K562 (cell line): ENCODE measurements around the gene BATF. TPM values are rescaled to one million over a fixed set of nuclear protein-coding genes. Genes with fewer than 3 reads are reported as not detected.

Source experiments
- ATAC-seq: fragments of 200-7000 bp; cut with Tn5 transposase; 3 replicates; pipeline ENCODE4 v1.9.1; 2020; ENCODE audit warnings: moderate library complexity
- BruUV-seq: library from RNA; stranded (reverse); fragments of 400-500 nt; replicated peaks from 2 replicates; lab custom pipeline; 2021; lab: Mats Ljungman, UMichigan
- CTCF ChIA-PET: fragments of 300-600 bp; formaldehyde crosslinking; extraction: SDS; loops from one replicate; lab custom pipeline; 2021; ENCODE audit warnings: low intra/inter-chr PET ratio; lab: Yijun Ruan, JAX
- POLR2A ChIA-PET: fragments of 300-600, 350-650 bp; sonication (Branson Sonifier 250); formaldehyde crosslinking; extraction: SDS; loops from one replicate; lab custom pipeline; 2021; ENCODE audit warnings: antibody characterized with exemption, inconsistent platforms; lab: Yijun Ruan, JAX
- DNase-seq, 4 experiments: peaks; one replicate each; pipeline versions ENCODE4 v3.0.0 to v3.0.0-alpha.2; 2011 to 2018; ENCODE audit warnings: low spot score in 3 of 4, mixed read lengths in 3 of 4; ENCODE audit errors: extremely low read depth in 1 of 4
- FAIRE-seq: peaks from 2 replicates; lab custom pipeline; 2011; peaks lifted over from hg19 to GRCh38; lab: Jason Lieb, UNC
- H2AFZ ChIP-seq: 2 replicates; pipeline ENCODE4 v1.6.0; 2011; ENCODE audit warnings: low read depth, low read length, control low read depth, inconsistent platforms
- H3K27ac ChIP-seq: fragments of 200-600 bp; 3 replicates; pipeline ENCODE4 v1.8.0; 2011; ENCODE audit warnings: low read depth, mild to moderate bottlenecking, control low read depth, inconsistent platforms, low read length, moderate library complexity, mixed read lengths; ENCODE audit errors: extremely low read depth
- H3K27me3 ChIP-seq, 2 experiments: fragments of 300-600 bp in 1 of 2; 2 replicates in 1 of 2; 3 replicates in 1 of 2; pipeline versions ENCODE4 v1.6.0 to v1.8.0; 2011; ENCODE audit warnings: inconsistent platforms in 2 of 2, low read length in 2 of 2, mild to moderate bottlenecking in 1 of 2, mixed read lengths in 1 of 2, moderate library complexity in 1 of 2; ENCODE audit not compliant: control insufficient read depth in 2 of 2, insufficient read depth in 2 of 2
- H3K36me3 ChIP-seq: fragments of 300-600 bp; 3 replicates; pipeline ENCODE4 v1.8.0; 2011; ENCODE audit warnings: mild to moderate bottlenecking, low read length, inconsistent platforms; ENCODE audit not compliant: control insufficient read depth, insufficient read depth
- H3K4me1 ChIP-seq, 2 experiments: fragments of 200-600 bp in 1 of 2; replicated peaks in 1 of 2; 2 replicates in 1 of 2; 3 replicates in 1 of 2; pipeline versions ENCODE4 v1.5.1 to v1.8.0; 2011; ENCODE audit warnings: inconsistent platforms in 2 of 2, low read length in 2 of 2, mild to moderate bottlenecking in 1 of 2, mixed read lengths in 1 of 2, moderate library complexity in 1 of 2; ENCODE audit not compliant: control insufficient read depth in 2 of 2, insufficient read depth in 2 of 2
- H3K4me2 ChIP-seq: 2 replicates; pipeline ENCODE4 v1.6.1; 2011; ENCODE audit warnings: low read length, control low read depth, inconsistent platforms, mixed read lengths; ENCODE audit not compliant: insufficient read depth
- H3K4me3 ChIP-seq: fragments of 200-600 bp; sonication (generic), shearing (Covaris generic); 2 replicates; pipeline ENCODE4 v1.5.1; 2016; ENCODE audit warnings: control low read depth, inconsistent platforms
- H3K79me2 ChIP-seq: fragments of 200-600 bp; 3 replicates; pipeline ENCODE4 v1.8.0; 2011; ENCODE audit warnings: low read length, inconsistent platforms; ENCODE audit not compliant: control insufficient read depth, insufficient read depth
- H3K9ac ChIP-seq, 2 experiments: 2 replicates each; pipeline versions ENCODE4 v1.6.0 to v1.6.1; 2011; ENCODE audit warnings: low read depth in 2 of 2, low read length in 2 of 2, control low read depth in 1 of 2, inconsistent platforms in 1 of 2, mild to moderate bottlenecking in 1 of 2, mixed read lengths in 1 of 2; ENCODE audit not compliant: insufficient read depth in 1 of 2
- H3K9me1 ChIP-seq: one replicate; pipeline ENCODE4 v1.6.0; 2011; ENCODE audit warnings: inconsistent platforms, mild to moderate bottlenecking, low read length, moderate library complexity; ENCODE audit not compliant: control insufficient read depth, insufficient read depth
- H3K9me3 ChIP-seq: replicated peaks from 2 replicates; pipeline ENCODE4 v1.5.1; 2011; ENCODE audit warnings: low read depth, low read length, inconsistent platforms; ENCODE audit not compliant: control insufficient read depth, insufficient read depth
- H4K20me1 ChIP-seq: replicated peaks from 2 replicates; pipeline ENCODE4 v1.6.1; 2011; ENCODE audit warnings: low read length, inconsistent platforms, mixed read lengths; ENCODE audit not compliant: control insufficient read depth, insufficient read depth
- FOSL1 ChIP-seq: fragments of 200-800 bp; sonication (Bioruptor generic); conservative IDR thresholded peaks from 2 replicates; pipeline ENCODE4 v1.6.1; 2016; ENCODE audit warnings: missing genetic modification characterization, missing compliant biosample characterization
- ZFP30 ChIP-seq: fragments of 250-450 bp; sonication (Bioruptor Pico); IDR thresholded peaks from 2 replicates; pipeline ENCODE4 v1.8.0; 2022; ENCODE audit warnings: moderate library complexity, mild to moderate bottlenecking, inconsistent platforms, borderline replicate concordance
- WGBS: fragments of 100-300 bp; shearing (Covaris generic); methylation state at CpG from one replicate; pipeline ENCODE4 v1.1.6; 2016; ENCODE audit warnings: low coverage, mixed read lengths; ENCODE audit not compliant: insufficient coverage; ENCODE audit errors: missing lambda C conversion rate; 5-methylcytosine and 5-hydroxymethylcytosine counted together
- in situ Hi-C: fragments of 300-500 bp; cut with MboI; formaldehyde crosslinking; loops from 4 replicates; pipeline ENCODE4 v1.15.0; 2018; ENCODE audit warnings: inconsistent platforms, mixed read lengths
- intact Hi-C: fragments of 100-400 bp; cut with micrococcal nuclease; formaldehyde crosslinking; loops from 2 replicates; pipeline ENCODE4 v1.14.2; 2022
- polyA plus RNA-seq, 8 experiments: library from polyadenylated mRNA; depleted of rRNA in 4 of 8; stranded (reverse) in 5 of 8; unstranded in 3 of 8; fragments of >200 nt; fragmentation: Nextera tagmentation in 2 of 8; fragmentation: Illumina TruSeq in 1 of 8; extraction: Ambion mirVana in 2 of 8; extraction: Trizol in 1 of 8; gene quantifications; 2 replicates each; pipeline versions ENCODE4 v1.2.1 to v1.2.3, GENCODE V29; 2011 to 2014; ENCODE audit warnings: inconsistent platforms in 1 of 8, missing spikeins in 1 of 8
- total RNA-seq, 7 experiments: library from RNA; depleted of rRNA in 6 of 7; stranded (reverse); fragments of >200 nt in 6 of 7; fragmentation: Illumina TruSeq in 2 of 7; extraction: Trizol in 2 of 7; gene quantifications; 2 replicates each; pipeline versions ENCODE4 v1.2.1 to v1.2.3, GENCODE V29; 2011 to 2021; ENCODE audit warnings: low replicate concordance in 1 of 7
- TF ChIP-seq, protein P1 (sequence below), 2 experiments: fragments of 450-650 bp in 1 of 2; sonication (generic) in 1 of 2; formaldehyde crosslinking in 1 of 2; IDR thresholded peaks in 1 of 2; conservative IDR thresholded peaks in 1 of 2; 2 replicates each; pipeline versions ENCODE4 v1.6.1 to v1.8.1; 2016 to 2023; ENCODE audit warnings: mild to moderate bottlenecking in 2 of 2, moderate library complexity in 2 of 2, inconsistent platforms in 1 of 2, missing genetic modification reagents in 1 of 2

The BATF gene
- total and polyA plus RNA-seq, 9 of the 15 experiments (the other 6 are each of a cell fraction or from before 2014, with no cell fraction given): 0.13 to 2.1 (median 0.55) TPM; not detected in 2

DNA sequence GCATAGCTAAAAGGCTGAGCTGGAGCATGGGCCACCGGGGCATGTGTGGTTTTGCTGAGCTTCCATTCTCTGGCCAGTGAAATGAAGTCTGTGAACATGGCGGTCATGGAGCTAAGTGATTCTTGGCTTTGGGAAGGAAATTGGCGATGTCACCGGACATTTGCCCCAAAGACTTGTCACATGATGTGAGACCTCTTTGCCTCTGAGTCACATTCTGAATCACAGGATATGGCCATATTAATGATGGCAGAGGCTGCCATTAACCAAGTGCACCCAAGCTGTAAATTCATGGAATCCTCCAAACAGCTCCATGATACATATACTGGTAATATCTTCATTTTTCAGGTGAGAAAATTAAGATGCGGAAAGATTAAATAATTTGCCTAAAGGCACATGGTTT is 27.4 kb upstream of the BATF start:
- ChIA-PET POLR2A (interaction anchor here (0.7 kb wide), 1 partner anchor 406 kb away, joined by 3 read pairs; no protein-coding TSS in a partner anchor), CTCF (no interaction called here)
- H3K27ac ChIP-seq: no peak overlapping the region
- no peak overlapping the region for H2AFZ ChIP-seq
- peaks cover 0 to 3% of the 10 kb centered on the region in 2 experiments; a peak in 2 of 5 replicates for H3K4me1 ChIP-seq
- H3K4me2 ChIP-seq: no peak overlapping the region
- no peaks in the 10 kb centered on the region for H3K36me3 ChIP-seq
- no TSS peak for BruUV-seq
- 34% methylated on average over 5 of the region's 5 CpGs for WGBS
- FAIRE-seq: no peak
- DNase-seq: no peak
- H4K20me1 ChIP-seq: no peaks in the 10 kb centered on the region
- H3K4me3 ChIP-seq: no peak overlapping the region
- intact Hi-C loops (no loop called here), in situ Hi-C loops (loop anchor here (5.0 kb wide), 1 partner anchor 178 kb away; no protein-coding TSS in a partner anchor)
- H3K79me2 ChIP-seq: no peaks in the 10 kb centered on the region
- H3K9me3 ChIP-seq: no peaks in the 10 kb centered on the region
- H3K9ac ChIP-seq: no peak overlapping the region
- TF ChIP-seq ZFP30 (CRISPR knock-in tag) (no peak), FOSL1 (tag) (peak; percentile 67)
- TF ChIP-seq, protein P1, sequence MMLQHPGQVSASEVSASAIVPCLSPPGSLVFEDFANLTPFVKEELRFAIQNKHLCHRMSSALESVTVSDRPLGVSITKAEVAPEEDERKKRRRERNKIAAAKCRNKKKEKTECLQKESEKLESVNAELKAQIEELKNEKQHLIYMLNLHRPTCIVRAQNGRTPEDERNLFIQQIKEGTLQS (IDR thresholded peaks at IDR 0.05): 0 out of 2 replicates have a peak, but pooled peaks have one; percentile 12
- TF ChIP-seq, protein P1 (CRISPR knock-in tag; conservative IDR thresholded peaks at IDR 0.05): no peak
- TF ChIP-seq, all 486 proteins: peak for 2
- H3K27me3 ChIP-seq: no peaks in the 10 kb centered on the region
- ATAC-seq: no peak
- no peaks in the 10 kb centered on the region for H3K9me1 ChIP-seq
